ENCODE results near the gene OGFOD3.
"Not testable (repeated sequence)": the region's sequence is repeated elsewhere in the genome, so short reads cannot be mapped to it uniquely, and the experiment has no call there.

The OGFOD3 gene

GRCh38 chr17:82434216-82434565 lies 15.8 kb upstream of the OGFOD3 start:
- DNase-seq (ENCODE audit: low read depth, low spot score) = no peak

DNA sequence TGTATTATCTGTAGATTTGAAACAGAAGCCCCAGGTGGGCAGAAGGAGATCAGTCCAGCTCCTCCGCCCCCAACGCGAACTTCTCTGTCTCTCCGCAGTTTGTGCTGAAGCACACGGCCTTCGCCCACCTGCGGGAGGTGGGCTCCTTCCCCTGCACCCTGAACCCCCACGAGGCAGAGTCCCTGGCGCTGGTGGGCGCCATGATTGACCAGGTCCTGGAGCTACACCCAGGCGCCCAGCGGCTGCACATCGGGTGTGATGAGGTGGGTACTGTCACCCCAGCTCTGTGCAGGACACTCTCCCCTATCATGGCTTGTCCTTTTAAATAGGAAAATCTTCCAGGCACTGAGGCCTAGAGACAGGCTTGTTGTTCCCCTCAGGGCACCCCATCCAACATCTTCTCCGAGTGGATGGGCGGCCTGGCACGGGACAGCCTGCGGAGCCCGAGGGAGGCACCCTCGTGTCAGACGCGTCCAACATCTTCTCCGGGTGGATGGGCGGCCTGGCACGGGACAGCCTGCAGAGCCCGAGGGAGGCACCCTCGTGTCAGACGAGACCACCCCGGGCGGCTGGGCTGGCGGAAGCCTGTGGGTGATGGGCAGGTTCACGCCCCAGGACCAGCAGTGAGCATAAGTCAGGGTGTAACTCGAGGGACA lies 15.3 kb upstream of the OGFOD3 start:
- DNase-seq (ENCODE audit: low read depth, low spot score) = no peak

DNA sequence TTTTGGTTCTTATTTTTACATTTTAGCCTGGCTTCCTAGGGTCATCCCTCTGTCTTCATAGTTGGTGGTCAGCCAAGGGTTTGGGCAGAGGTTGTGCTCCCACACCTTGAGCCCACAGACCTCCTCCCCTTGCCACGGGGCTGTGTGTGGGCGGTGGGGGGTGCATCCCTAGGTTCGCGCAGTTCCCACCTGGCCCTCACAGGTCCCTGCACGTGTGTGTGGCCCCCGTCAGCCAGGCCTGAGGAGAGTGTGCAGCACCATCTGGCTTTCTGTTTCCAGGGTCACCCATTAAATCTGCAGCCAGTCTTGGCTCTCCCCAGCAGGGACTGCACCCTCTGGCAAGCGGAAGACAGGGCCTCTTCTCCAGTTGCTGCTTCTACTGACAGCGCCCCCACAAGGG lies 13.6 kb upstream of the OGFOD3 start:
- no peak for DNase-seq (ENCODE audit: low read depth, low spot score)

DNA sequence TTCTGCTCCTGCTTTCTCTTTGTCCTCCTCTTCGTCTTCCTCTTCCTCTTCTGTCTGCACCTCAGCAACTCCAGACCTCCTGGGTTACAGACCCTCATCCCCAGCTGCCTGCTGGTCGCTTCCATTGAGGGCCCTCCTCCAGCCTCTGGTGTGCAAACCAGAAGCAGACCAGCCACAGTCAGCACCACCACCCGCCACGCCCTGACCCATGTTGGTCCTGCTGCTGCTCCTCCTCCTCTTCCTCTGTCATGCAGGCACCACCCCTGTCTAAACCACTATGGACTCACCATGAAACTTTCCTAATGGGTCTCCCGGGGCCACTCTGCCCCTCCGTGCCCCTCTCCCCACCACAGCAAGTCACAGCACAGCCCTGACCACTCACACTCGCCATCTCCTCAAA lies 11.4 kb upstream of the OGFOD3 start:
- no peak for DNase-seq (ENCODE audit: low read depth, low spot score)

DNA sequence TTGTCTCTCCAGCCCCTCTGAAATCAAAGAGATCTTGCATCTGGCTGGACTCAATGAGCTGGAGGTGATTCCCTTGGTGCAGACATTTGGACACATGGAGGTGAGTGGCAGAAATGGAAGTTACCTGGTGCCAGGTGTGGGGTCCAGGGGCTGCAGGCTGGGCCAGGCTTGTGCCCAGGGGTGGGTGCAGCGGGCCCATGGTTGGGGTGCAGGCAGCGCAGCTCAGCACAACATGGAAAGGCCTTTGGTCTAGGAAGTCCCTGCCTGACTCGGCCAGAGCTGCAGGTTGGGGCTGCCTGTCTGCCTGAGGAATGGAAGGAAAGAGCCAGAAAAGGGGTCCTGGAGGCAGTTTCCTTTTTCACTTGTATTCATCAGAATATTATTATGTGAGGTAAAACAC lies 10.2 kb upstream of the OGFOD3 start:
- DNase-seq (ENCODE audit: low read depth, low spot score) = no peak

DNA sequence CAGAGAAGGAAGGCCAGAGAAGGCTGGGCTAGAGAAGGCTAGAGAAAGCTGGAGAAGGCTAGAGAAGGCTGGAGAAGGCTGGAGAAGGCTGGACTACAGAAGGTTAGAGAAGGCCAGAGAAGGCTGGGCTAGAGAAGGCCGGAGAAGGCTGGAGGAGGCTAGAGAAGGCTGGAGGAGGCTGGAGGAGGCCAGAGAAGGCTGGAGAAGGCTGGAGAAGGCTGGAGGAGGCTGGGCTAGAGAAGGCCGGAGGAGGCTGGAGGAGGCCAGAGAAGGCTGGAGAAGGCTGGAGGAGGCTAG lies 6.4 kb upstream of the OGFOD3 start:
- no peak for DNase-seq (ENCODE audit: low read depth, low spot score)

GRCh38 chr17:82424001-82424862 lies 5.8 kb upstream of the OGFOD3 start:
- no peak for DNase-seq (ENCODE audit: low read depth, low spot score)

DNA sequence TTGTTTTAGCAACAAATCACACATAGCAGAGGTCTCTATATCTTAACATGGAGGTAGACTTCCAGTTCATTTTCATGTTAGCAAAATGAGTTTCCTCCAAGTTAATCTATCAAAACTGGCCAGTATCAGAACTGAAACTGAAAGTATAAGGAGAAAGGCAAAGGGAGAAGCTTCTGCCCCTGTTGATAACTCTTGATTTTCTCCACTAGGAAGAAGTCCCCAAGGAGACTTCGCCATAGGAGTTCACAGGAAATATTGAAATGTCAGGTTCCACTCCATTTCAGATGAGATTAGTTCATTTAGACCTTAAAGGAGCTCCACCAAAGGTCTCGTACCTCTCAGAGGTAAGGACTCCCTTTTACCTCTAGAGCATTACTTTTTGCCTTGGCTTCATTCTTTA lies 1.2 kb upstream of the OGFOD3 start:
- DNase-seq (ENCODE audit: low read depth, low spot score) = no peak

GRCh38 chr17:82416771-82417170 lies 1.6 kb downstream of the OGFOD3 start:
- no peak for DNase-seq (ENCODE audit: low read depth, low spot score)

DNA sequence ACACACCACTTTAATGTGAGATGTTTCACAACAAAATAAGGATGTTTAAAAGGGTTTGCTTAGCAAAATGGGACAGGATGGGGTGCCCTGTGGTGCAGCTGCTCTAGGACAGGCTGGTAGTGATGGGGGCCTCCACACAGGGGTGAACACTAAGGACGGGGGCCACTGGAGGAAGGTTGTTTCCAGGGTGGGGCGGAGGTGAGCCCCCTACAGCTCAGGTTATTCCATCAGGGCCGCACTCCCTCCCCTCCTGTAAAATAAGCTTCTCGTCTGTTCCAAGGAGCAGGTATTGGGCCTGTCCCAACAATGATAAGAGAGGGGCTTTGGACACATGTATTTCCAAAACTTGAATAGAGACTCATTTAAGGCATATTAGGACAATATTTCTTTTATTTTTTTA lies 2.1 kb downstream of the OGFOD3 start:
- no peak for DNase-seq (ENCODE audit: low read depth, low spot score)

GRCh38 chr17:82415786-82416185 lies 2.6 kb downstream of the OGFOD3 start:
- no peak for DNase-seq (ENCODE audit: low read depth, low spot score)

DNA sequence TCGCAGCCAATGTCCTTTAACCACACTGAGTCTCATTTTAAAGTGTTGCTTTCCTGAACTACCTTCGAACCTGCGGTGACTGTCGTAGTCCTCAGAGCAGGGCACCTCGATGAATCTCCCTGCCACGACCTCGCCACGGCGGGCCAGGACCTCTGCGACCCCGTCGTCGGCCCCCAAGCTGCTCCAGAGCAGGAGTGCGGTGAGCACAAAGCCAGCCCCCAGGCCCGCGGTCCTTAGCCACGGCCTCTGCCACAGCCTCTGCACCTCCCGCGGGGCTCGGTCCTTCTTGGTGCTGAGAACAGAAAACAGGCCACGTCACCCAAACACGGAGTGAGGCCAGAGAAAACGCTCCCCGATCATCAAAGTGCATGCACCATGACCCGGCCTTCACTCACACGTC lies 3.0 kb downstream of the OGFOD3 start:
- DNase-seq (ENCODE audit: low read depth, low spot score) = no peak

GRCh38 chr17:82414548-82415281 lies 3.7 kb downstream of the OGFOD3 start:
- no peak for DNase-seq (ENCODE audit: low read depth, low spot score)

DNA sequence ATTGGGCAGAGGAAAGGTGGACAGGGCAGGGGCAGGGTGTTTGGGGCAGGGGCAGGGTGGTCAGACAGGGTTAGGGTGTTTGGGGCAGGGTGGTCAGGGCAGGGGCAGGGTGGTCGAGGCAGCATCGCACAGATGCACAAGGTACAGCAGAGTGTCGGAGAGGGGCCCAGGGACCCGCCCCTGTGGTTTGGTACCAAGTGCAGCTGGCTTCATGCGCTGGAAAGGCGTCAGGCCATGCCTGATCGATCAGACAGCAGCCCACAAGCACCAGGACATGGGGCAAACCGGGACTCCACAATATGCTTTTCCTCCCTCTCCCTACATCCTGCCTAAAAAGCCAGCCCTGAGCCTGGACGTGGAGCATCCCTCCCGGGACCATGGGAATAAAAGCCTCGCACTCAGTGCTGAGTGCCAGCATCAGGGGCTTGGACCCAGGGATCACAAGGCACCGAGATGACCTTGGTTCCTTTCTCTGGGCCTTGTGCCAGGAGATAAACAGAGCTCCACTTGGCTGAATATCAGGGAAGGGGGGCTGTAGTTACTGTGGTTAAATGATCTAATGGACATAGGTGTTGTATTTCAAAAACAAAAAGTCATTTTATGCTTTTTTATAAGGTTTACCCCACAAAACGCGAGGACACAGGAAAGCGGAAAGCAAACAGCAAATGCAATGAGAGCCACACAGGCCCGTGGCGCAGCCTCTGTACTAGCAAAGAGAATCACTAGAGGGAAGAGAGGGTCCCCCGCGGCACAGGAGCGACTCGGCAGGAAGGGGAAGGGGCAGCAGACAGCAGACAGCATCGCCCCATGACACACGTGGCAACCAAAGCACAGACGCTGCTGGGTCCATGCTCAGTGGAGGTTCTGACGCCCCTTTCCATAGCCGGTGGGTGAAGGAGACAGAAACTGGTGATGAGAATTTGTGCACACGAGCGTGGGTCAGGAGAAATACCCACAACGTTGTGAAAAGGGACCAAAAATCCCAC lies 5.6 kb downstream of the OGFOD3 start:
- no peak for DNase-seq (ENCODE audit: low read depth, low spot score)

DNA sequence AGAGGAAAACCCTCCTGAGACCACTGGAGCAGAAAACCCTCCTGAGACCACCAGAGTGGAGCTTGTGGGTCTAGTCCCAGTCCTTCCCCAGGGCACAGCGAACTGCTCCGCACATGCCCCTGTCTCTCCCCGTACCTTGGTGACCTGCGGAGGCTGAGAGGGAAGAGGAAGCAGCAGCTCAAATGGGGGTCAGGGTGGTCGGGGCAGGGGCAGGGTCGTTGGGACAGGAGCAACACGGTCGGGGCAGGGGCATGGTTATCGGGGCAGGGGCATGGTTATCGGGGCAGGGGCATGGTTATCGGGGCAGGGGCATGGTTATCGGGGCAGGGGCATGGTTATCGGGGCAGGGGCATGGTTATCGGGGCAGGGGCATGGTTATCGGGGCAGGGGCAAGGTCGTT lies 6.3 kb downstream of the OGFOD3 start:
- DNase-seq (ENCODE audit: low read depth, low spot score) = not testable (repeated sequence)

DNA sequence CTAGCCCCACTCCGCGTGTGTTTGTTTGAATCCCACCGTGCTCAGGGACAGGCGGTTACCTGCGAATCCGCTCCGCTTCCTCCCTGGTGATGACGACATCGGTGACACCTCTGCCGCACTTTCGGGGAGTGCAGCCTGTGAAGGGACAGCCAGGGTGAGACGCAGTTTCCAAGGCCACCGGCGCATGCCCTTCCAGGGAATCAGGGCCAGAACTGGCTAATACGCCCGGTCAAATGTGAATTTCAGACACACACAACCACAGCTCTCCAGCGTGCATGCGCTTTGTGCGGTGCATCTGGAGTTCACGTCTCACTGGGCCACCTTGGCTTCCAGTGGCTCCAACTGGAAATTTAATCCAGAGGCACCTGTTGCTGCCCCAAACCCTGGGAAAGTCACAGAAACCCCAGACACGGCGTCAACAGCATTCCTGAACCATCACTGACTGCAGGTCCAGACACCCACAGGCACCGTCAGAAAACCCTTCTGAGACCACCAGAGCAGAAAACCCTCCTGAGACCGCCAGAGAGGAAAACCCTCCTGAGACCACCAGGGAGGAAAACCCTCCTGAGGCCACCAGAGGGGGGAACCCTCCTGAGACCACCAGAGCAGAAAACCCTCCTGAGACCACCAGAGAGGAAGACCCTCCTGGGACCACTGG lies 6.9 kb downstream of the OGFOD3 start:
- DNase-seq (ENCODE audit: low read depth, low spot score) = no peak

- no peak for DNase-seq (ENCODE audit: low read depth, low spot score)
Observed at GRCh38 chr17:82410014-82410716, 8.2 kb downstream of the OGFOD3 start.

DNA sequence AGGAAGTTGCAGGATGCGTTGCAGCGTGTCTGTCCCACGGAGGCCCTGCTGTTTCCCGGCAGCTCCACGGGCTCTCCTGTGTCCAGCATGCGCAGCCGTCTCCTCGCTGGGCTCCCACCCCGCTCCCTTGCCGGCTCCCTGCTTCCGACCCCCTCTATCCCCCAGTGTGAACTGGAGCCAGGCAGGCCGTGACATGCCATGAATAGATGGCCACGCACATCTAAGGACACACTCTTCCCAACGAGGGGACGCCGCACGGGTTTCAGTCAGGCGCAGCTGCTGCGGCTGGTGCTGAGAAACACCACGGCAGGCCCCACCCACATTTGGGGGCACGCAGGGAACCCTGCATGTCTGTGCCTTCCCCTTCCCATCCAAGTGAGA lies 9.5 kb downstream of the OGFOD3 start:
- no peak for DNase-seq (ENCODE audit: low read depth, low spot score)

DNA sequence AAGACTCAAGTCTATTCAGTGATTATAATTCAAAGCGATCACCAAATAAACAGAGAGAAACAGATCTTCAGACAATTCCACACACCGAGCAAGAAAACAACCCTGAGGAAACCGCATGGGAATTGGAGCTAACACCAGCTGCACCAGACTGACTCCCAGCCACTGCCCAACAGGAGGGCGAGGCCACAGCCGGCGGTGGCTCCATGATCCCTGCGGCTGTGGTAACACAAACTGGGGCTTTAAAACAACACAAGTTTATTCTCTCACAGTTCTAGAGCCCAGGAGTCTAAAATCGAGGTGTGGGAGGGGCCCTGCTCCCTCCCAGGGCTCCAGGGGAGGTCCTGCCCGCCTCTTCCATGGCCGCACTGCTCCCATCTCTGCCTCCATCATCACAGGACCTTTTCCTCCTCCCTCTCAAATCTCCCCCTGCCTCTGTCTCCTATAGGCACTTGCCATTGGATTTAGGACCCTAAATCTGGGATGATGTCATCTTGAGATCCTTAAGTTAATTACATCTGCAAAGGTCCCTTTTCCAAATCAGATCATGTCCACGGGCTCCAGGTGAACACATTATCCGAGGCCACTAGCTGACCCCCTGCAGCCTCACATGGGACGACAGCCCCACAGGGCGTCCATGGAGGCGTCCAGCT lies 10.0 kb downstream of the OGFOD3 start:
- DNase-seq (ENCODE audit: low read depth, low spot score) = no peak

- no peak for DNase-seq (ENCODE audit: low read depth, low spot score)
Observed at GRCh38 chr17:82407255-82407654, 11.1 kb downstream of the OGFOD3 start.

All from iPS DF 19.7 (cell line).